GM21529 (cell line): Measurements from ENCODE around the gene TBX21.
"Not testable (repeated sequence)": the region's sequence is repeated elsewhere in the genome, so short reads cannot be mapped to it uniquely, and the experiment has no call there.

Experiments used
- ATAC-seq: cut with Tn5 transposase; IDR thresholded peaks from one replicate; pipeline ENCODE4 v1.9.1; 2021; ENCODE audit not compliant: unreplicated experiment

Gene TBX21

GRCh38 chr17:47762728-47763127 is 29.7 kb downstream of the TBX21 start:
- no peak for ATAC-seq

- ATAC-seq: no peak
These were observed 31.0 kb downstream of the TBX21 start for GRCh38 chr17:47763913-47764582.

DNA sequence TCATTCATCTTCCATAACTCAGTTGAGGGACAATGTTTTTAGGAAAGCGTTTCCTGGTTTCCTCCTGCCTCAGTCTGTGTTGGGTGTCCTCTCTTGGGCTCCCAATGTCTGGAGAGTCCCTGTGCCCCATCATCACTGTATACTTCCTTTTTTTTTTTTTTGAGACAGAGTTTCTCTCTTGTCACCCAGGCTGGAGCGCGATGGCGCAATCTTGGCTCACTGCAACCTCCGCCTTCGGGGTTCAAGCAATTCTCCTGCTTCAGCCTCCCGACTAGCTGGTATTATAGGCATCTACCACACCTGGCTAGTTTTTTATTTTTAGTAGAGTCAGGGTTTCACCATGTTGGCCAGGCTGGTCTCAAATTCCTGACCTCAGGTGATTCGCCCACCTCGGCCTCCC is 40.6 kb downstream of the TBX21 start:
- ATAC-seq: not testable (repeated sequence)

GRCh38 chr17:47774331-47774730 is 41.3 kb downstream of the TBX21 start:
- ATAC-seq: no peak

- ATAC-seq: no peak
These were observed 42.0 kb downstream of the TBX21 start for GRCh38 chr17:47774987-47775580.

DNA sequence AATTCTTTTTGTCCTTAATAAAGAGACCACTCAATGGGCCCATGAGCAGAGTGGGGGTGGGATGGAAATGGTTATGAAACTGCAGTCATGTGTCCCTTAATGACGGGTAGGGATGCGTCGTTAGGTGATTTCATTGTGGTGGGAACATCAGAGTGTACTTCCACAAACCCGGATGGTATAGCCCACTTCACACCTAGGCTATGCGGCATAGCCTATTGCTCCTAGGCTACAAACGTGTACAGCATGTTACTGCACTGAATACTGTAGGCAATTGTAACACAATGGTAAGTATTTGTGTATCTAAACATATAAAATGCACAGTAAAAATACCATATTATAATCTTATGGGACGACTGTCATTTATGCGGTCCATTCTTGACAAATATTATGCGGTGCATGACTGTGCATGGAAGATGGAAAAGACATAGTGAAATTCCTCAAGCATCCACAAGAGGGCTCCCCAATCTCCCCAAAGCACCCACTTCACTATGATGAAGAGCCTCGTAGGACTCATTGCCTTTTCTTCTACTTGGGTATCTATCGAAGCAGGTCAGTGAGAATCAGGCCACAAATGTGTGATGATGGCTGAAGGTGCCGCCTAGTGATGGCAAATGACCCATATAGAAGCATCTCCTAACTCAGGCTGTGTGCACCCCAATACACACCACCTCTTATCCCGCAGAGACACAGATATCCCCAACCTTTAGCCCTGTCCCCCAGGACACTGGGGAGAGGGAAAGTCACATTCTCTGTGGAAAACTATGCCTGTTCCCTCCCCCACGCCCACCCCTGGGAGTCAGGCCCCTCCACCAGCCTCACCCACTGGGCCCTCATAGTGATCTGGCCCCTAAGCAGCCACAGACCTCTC is 43.5 kb downstream of the TBX21 start:
- ATAC-seq: no peak

- no peak for ATAC-seq
These were observed 45.2 kb downstream of the TBX21 start for GRCh38 chr17:47778184-47778635.

GRCh38 chr17:47781397-47781796 is 48.4 kb downstream of the TBX21 start:
- ATAC-seq: no peak

- no peak for ATAC-seq
These were observed 52.6 kb downstream of the TBX21 start for GRCh38 chr17:47785538-47786123.

- ATAC-seq: no peak
These were observed 56.9 kb downstream of the TBX21 start for GRCh38 chr17:47789611-47790561.

DNA sequence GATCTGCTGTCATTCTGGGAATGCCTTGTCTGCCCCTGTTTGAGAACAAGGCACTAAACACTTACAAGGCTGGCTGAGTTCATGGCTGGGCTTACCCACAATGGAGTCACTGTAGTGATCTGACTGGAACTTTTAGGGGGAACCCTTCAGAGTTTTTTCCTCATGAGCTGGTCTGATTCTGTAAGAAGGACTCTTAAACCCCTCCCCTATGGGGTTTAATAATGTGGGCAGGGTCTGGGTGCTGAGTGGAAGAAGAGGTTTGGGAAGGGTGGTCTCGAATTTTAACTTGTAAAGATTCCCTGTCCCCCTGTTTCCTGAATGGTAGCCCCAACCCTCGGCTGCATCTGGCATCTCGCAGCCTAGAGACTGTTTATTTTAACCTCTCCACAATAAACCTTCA is 58.0 kb downstream of the TBX21 start:
- ATAC-seq: no peak

- ATAC-seq: no peak
These were observed 59.4 kb downstream of the TBX21 start for GRCh38 chr17:47792457-47792856.

GRCh38 chr17:47792979-47793378 is 59.9 kb downstream of the TBX21 start:
- ATAC-seq: no peak
